Esophagus squamous epithelium (tissue), 4 donors: Measurements from ENCODE around the gene CNP.

Source experiments
- POLR2A ChIP-seq, 4 donors: fragments of 450-650 bp; IDR thresholded peaks; one replicate each; pipeline ENCODE4 v1.6.1; 2017; ENCODE audit warnings: antibody characterized with exemption in 4 of 4, mild to moderate bottlenecking in 4 of 4, moderate library complexity in 3 of 4
- TF ChIP-seq, protein P1 (sequence below), 6 experiments: fragments of 450-650 bp in 4 of 6; fragments of 200-600 bp in 2 of 6; sonication (generic) in 2 of 6; IDR thresholded peaks; one replicate each; pipeline ENCODE4 v1.5.1; 2016 to 2019; ENCODE audit warnings: antibody characterized with exemption in 6 of 6, mild to moderate bottlenecking in 4 of 6, moderate library complexity in 4 of 6

DNA sequence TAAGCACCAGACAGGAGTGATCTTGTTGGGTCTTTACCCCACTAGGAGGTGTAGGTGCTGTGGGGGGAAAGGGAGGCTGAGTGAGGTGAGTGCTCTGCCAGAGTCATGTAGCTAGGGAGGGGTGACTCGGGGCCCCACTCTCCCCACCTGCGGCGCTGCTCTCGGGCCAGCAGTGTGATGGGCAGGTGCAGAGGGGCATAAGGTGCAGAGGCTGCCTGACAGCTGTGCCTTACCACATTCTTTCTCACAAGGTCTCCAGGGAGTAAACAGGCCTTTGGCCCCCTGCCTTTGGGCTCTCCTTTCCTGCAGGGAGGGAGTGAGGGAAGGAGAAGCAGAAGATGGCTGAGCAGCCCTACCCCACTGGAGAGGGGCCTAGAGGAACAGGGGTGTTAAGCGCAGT, 4.5 kb upstream of the CNP start:
- TF ChIP-seq POLR2A (IDR thresholded peaks at IDR 0.05) = no peak
- TF ChIP-seq, protein P1, sequence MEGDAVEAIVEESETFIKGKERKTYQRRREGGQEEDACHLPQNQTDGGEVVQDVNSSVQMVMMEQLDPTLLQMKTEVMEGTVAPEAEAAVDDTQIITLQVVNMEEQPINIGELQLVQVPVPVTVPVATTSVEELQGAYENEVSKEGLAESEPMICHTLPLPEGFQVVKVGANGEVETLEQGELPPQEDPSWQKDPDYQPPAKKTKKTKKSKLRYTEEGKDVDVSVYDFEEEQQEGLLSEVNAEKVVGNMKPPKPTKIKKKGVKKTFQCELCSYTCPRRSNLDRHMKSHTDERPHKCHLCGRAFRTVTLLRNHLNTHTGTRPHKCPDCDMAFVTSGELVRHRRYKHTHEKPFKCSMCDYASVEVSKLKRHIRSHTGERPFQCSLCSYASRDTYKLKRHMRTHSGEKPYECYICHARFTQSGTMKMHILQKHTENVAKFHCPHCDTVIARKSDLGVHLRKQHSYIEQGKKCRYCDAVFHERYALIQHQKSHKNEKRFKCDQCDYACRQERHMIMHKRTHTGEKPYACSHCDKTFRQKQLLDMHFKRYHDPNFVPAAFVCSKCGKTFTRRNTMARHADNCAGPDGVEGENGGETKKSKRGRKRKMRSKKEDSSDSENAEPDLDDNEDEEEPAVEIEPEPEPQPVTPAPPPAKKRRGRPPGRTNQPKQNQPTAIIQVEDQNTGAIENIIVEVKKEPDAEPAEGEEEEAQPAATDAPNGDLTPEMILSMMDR (IDR thresholded peaks at IDR 0.05) = no peak
